ENCODE measurements around the gene DYNLT1. TPM values are rescaled to one million over a fixed set of nuclear protein-coding genes. Genes with fewer than 3 reads are reported as not detected.

DYNLT1 gene
- total and polyA plus RNA-seq, 2 of the 4 experiments (the other 2 are of a cell fraction), result 235 to 349 TPM

DNA sequence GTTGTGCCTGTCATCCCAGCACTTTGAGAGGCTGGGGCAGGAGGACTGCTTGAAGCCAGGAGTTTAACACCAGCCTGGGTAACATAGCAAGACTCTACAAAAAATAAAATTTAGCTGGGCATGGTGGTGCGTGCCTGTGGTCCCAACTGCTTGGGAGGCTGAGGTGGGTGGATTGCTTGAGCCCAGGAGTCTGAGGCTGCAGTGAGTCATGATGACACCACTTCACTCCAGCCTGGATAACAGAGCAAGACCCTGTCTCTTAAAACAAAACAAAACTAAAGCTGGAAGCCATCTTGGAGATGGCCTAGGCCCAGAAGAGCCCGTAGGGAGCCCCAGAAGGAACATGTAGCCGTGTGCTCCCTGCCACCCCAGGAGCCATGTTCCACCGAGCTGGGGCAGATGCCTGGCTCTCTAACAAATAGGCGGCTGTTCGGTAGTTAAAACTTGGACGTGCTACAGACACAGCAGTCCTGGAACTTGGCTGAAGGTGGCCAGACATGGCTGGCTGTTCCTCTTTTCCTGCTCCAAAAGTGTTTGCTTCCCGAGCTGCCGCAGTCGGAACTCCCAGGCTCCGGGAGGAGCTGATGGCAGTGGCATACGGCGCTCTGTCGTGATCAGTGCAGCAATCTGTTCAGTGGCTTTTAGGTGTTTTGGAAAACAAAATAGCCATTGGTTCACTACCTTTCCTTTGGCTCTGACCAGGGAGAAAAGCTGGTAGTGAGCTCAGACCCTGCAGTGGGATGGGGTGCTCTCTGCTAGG, 37.0 kb downstream of the DYNLT1 start:
- H4K20me1 ChIP-seq (ENCODE audit: insufficient read depth, low read length), result 0 out of 2 replicates have a peak, but pooled peaks cover 5% of the 10 kb centered on the region
- ATAC-seq (ENCODE audit: low read depth) (no peak), DNase-seq (peak; percentile 47)
- no peak overlapping the region for H2BK20ac ChIP-seq (ENCODE audit: low read depth, low read length)
- H3K4me3 ChIP-seq (ENCODE audit: insufficient read depth, low read depth, low read length), result no peak overlapping the region
- peaks cover 11 to 40% of the 10 kb centered on the region in 2 experiments; a peak in 3 of 4 replicates for H3K79me1 ChIP-seq (ENCODE audit: low read depth in 1 of 2, low read length in 2 of 2)
- no peak overlapping the region for H4K8ac ChIP-seq (ENCODE audit: low read depth in 2 of 2, low read length in 2 of 2)
- intact Hi-C loops (cut with micrococcal nuclease) (no loop called here), dilution Hi-C loops (cut with HindIII; ENCODE audit: low sequenced_read_pairs, unreplicated experiment) (no loop called here), in situ Hi-C loops (cut with MboI; ENCODE audit: low sequenced_read_pairs) (no loop called here)
- H3K9me3 ChIP-seq (ENCODE audit: control insufficient read depth, insufficient read depth, low read length), result no peaks in the 10 kb centered on the region
- no peak overlapping the region for H2BK5ac ChIP-seq (ENCODE audit: low read depth, low read length, poor library complexity, severe bottlenecking)
- no peak overlapping the region for H2BK120ac ChIP-seq (ENCODE audit: low read depth, low read length)
- no peak overlapping the region for H3K14ac ChIP-seq (replicated peaks; ENCODE audit: low read depth, low read length)
- POLR2A ChIA-PET (ENCODE audit: unreplicated experiment), result no interaction called here
- H4K5ac ChIP-seq (ENCODE audit: low read depth, low read length), result no peak overlapping the region
- no peak overlapping the region for H3K23ac ChIP-seq (ENCODE audit: low read depth, low read length)
- no peak overlapping the region for H4K91ac ChIP-seq (ENCODE audit: insufficient read depth, low read depth, low read length)
- H3K56ac ChIP-seq (ENCODE audit: extremely low read depth, insufficient read depth, low read length), result no peak overlapping the region
- H3K27me3 ChIP-seq (ENCODE audit: control insufficient read depth, insufficient read depth, low read length), result no peaks in the 10 kb centered on the region
- H2BK15ac ChIP-seq (ENCODE audit: low read depth, low read length), result no peak overlapping the region
- H3K9me1 ChIP-seq (ENCODE audit: insufficient read depth, low read length), result no peaks in the 10 kb centered on the region; the same call in none of the 2 replicates
- peaks cover 48% of the 10 kb centered on the region for H3K36me3 ChIP-seq (ENCODE audit: control insufficient read depth, insufficient read depth, low read length)
- no peaks in the 10 kb centered on the region for H3K4me1 ChIP-seq (ENCODE audit: control insufficient read depth, insufficient read depth, low read length)
- H2AFZ ChIP-seq (replicated peaks; ENCODE audit: low read length, poor library complexity), result no peak overlapping the region
- H3K27ac ChIP-seq (ENCODE audit: insufficient read depth, low read length), result no peak overlapping the region
- CTCF ChIA-PET, result interaction anchor here (0.6 kb wide), 1 partner anchor 14 kb away, joined by 3 read pairs; no protein-coding TSS in a partner anchor
- H3K4ac ChIP-seq (ENCODE audit: low read depth, low read length), result no peak overlapping the region
- H2AK5ac ChIP-seq (ENCODE audit: low read depth, low read length), result no peak overlapping the region
- no TSS peak for BruUV-seq (replicated peaks)
- no peak overlapping the region for H3K18ac ChIP-seq (ENCODE audit: low read depth, low read length)
- H3K4me2 ChIP-seq (ENCODE audit: low read depth, low read length), result no peak overlapping the region
- H3K9ac ChIP-seq (ENCODE audit: low read depth, low read length), result no peak overlapping the region
- TF ChIP-seq, protein P1, sequence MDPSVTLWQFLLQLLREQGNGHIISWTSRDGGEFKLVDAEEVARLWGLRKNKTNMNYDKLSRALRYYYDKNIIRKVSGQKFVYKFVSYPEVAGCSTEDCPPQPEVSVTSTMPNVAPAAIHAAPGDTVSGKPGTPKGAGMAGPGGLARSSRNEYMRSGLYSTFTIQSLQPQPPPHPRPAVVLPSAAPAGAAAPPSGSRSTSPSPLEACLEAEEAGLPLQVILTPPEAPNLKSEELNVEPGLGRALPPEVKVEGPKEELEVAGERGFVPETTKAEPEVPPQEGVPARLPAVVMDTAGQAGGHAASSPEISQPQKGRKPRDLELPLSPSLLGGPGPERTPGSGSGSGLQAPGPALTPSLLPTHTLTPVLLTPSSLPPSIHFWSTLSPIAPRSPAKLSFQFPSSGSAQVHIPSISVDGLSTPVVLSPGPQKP (IDR thresholded peaks at IDR 0.05; ENCODE audit: borderline replicate concordance, low read depth, low read length), result no peak
- TF ChIP-seq, protein P2, sequence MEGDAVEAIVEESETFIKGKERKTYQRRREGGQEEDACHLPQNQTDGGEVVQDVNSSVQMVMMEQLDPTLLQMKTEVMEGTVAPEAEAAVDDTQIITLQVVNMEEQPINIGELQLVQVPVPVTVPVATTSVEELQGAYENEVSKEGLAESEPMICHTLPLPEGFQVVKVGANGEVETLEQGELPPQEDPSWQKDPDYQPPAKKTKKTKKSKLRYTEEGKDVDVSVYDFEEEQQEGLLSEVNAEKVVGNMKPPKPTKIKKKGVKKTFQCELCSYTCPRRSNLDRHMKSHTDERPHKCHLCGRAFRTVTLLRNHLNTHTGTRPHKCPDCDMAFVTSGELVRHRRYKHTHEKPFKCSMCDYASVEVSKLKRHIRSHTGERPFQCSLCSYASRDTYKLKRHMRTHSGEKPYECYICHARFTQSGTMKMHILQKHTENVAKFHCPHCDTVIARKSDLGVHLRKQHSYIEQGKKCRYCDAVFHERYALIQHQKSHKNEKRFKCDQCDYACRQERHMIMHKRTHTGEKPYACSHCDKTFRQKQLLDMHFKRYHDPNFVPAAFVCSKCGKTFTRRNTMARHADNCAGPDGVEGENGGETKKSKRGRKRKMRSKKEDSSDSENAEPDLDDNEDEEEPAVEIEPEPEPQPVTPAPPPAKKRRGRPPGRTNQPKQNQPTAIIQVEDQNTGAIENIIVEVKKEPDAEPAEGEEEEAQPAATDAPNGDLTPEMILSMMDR (conservative IDR thresholded peaks at IDR 0.05; ENCODE audit: low read depth, low read length), result no peak
- TF ChIP-seq MAFK (IDR thresholded peaks at IDR 0.05; ENCODE audit: low read depth, low read length), result no peak
- TF ChIP-seq SMC3 (IDR thresholded peaks at IDR 0.05; ENCODE audit: low read depth, low read length), result no peak
- TF ChIP-seq MAZ (IDR thresholded peaks at IDR 0.05; ENCODE audit: borderline replicate concordance, low read depth, low read length), result no peak
- H2AK9ac ChIP-seq (replicated peaks; ENCODE audit: low read depth, low read length, poor library complexity), result no peak overlapping the region
- WGBS, 2 experiments (ENCODE audit: extremely low coverage in 2 of 2, insufficient read length in 1 of 2), result 85% methylated on average over 6 of the region's 14 CpGs; no CpG with 5 or more reads in 1 of the 2 experiments

Data from IMR-90 (cell line).